HEK293 (cell line): ENCODE measurements around the gene PODN.

ENCODE experiments used
- GFI1B ChIP-seq: fragments of 450-650 bp; formaldehyde crosslinking; IDR thresholded peaks from 2 replicates; pipeline ENCODE4 v1.5.1; 2016; ENCODE audit warnings: missing biosample characterization, missing genetic modification characterization
- PATZ1 ChIP-seq: fragments of 450-650 bp; formaldehyde crosslinking; IDR thresholded peaks from 2 replicates; pipeline ENCODE4 v1.5.1; 2016; ENCODE audit warnings: missing biosample characterization, missing genetic modification characterization
- PBX3 ChIP-seq: sonication (generic); formaldehyde crosslinking; IDR thresholded peaks from 2 replicates; pipeline ENCODE4 v1.8.1; 2022; ENCODE audit warnings: mild to moderate bottlenecking, moderate library complexity, missing genetic modification reagents
- PRDM1 ChIP-seq: fragments of 450-650 bp; formaldehyde crosslinking; IDR thresholded peaks from 2 replicates; pipeline ENCODE4; 2016; ENCODE audit warnings: missing biosample characterization, missing genetic modification characterization
- PRDM10 ChIP-seq: fragments of 450-650 bp; formaldehyde crosslinking; IDR thresholded peaks from 2 replicates; pipeline ENCODE4 v1.5.1; 2016; ENCODE audit warnings: missing biosample characterization, missing genetic modification characterization
- PRDM2 ChIP-seq: fragments of 450-650 bp; formaldehyde crosslinking; IDR thresholded peaks from 2 replicates; pipeline ENCODE4 v1.5.1; 2016; ENCODE audit warnings: missing biosample characterization, missing genetic modification characterization, borderline replicate concordance
- ZBTB1 ChIP-seq: fragments of 450-650 bp; formaldehyde crosslinking; IDR thresholded peaks from 2 replicates; pipeline ENCODE4 v1.5.1; 2016; ENCODE audit warnings: missing biosample characterization, missing genetic modification characterization
- ZBTB48 ChIP-seq: fragments of 450-650 bp; formaldehyde crosslinking; IDR thresholded peaks from 2 replicates; pipeline ENCODE4 v1.5.1; 2016; ENCODE audit warnings: missing biosample characterization, missing genetic modification characterization
- ZBTB8A ChIP-seq: fragments of 450-650 bp; formaldehyde crosslinking; IDR thresholded peaks from 2 replicates; pipeline ENCODE4 v1.5.1; 2016; ENCODE audit warnings: missing biosample characterization, missing genetic modification characterization
- ZNF114 ChIP-seq: fragments of 450-650 bp; formaldehyde crosslinking; IDR thresholded peaks from 2 replicates; pipeline ENCODE4 v1.5.0; 2017; ENCODE audit warnings: missing biosample characterization, missing genetic modification characterization
- ZNF155 ChIP-seq: fragments of 450-650 bp; formaldehyde crosslinking; IDR thresholded peaks from 2 replicates; pipeline ENCODE4 v1.5.1; 2016; ENCODE audit warnings: missing biosample characterization, missing genetic modification characterization
- ZNF223 ChIP-seq: fragments of 450-650 bp; formaldehyde crosslinking; IDR thresholded peaks from 2 replicates; pipeline ENCODE4 v1.5.1; 2016; ENCODE audit warnings: missing biosample characterization, missing genetic modification characterization
- ZNF26 ChIP-seq: fragments of 450-650 bp; formaldehyde crosslinking; IDR thresholded peaks from 2 replicates; pipeline ENCODE4 v1.5.1; 2016; ENCODE audit warnings: missing biosample characterization, missing genetic modification characterization
- ZNF311 ChIP-seq: fragments of 450-650 bp; formaldehyde crosslinking; IDR thresholded peaks from 2 replicates; pipeline ENCODE4 v1.5.1; 2017; ENCODE audit warnings: missing biosample characterization, missing genetic modification characterization, borderline replicate concordance
- ZNF423 ChIP-seq: fragments of 450-650 bp; formaldehyde crosslinking; IDR thresholded peaks from 2 replicates; pipeline ENCODE4 v1.5.1; 2016; ENCODE audit warnings: missing biosample characterization, missing genetic modification characterization
- ZNF571 ChIP-seq: fragments of 450-650 bp; formaldehyde crosslinking; IDR thresholded peaks from 2 replicates; pipeline ENCODE4 v1.5.0; 2017; ENCODE audit warnings: missing biosample characterization, missing genetic modification characterization
- ZNF596 ChIP-seq: fragments of 450-650 bp; IDR thresholded peaks from 2 replicates; pipeline ENCODE4 v1.5.0; 2018; ENCODE audit warnings: missing biosample characterization, mild to moderate bottlenecking, missing genetic modification characterization, moderate library complexity
- ZNF610 ChIP-seq: fragments of 450-650 bp; formaldehyde crosslinking; IDR thresholded peaks from 2 replicates; pipeline ENCODE4 v1.5.1; 2016; ENCODE audit warnings: missing biosample characterization, missing genetic modification characterization, borderline replicate concordance
- ZNF624 ChIP-seq: fragments of 450-650 bp; formaldehyde crosslinking; IDR thresholded peaks from 2 replicates; pipeline ENCODE4 v1.5.1; 2017; ENCODE audit warnings: missing biosample characterization, missing genetic modification characterization
- ZNF76 ChIP-seq: fragments of 450-650 bp; formaldehyde crosslinking; IDR thresholded peaks from 2 replicates; pipeline ENCODE4; 2016; ENCODE audit warnings: low read depth, missing biosample characterization, missing genetic modification characterization, borderline replicate concordance
- ZNF792 ChIP-seq: fragments of 450-650 bp; formaldehyde crosslinking; IDR thresholded peaks from 2 replicates; pipeline ENCODE4 v1.5.1; 2016; ENCODE audit warnings: missing biosample characterization, missing genetic modification characterization
- ZNF843 ChIP-seq: fragments of 450-650 bp; formaldehyde crosslinking; IDR thresholded peaks from 2 replicates; pipeline ENCODE4 v1.5.1; 2016; ENCODE audit warnings: missing biosample characterization, missing genetic modification characterization
- ZSCAN23 ChIP-seq: fragments of 450-650 bp; formaldehyde crosslinking; IDR thresholded peaks from 2 replicates; pipeline ENCODE4 v1.5.1; 2016; ENCODE audit warnings: missing biosample characterization, missing genetic modification characterization

Gene PODN

GRCh38 chr1:53015508-53015860 is 46.5 kb upstream of the PODN start (continued):
- no peak for TF ChIP-seq ZNF571 (tag by site-specific recombination)
- TF ChIP-seq ZNF155 (tag by site-specific recombination) = no peak
- TF ChIP-seq ZBTB8A (tag by site-specific recombination) = no peak
- TF ChIP-seq ZNF76 (tag by site-specific recombination) = no peak
- TF ChIP-seq ZNF792 (tag by site-specific recombination) = no peak
- no peak for TF ChIP-seq ZNF311 (tag by site-specific recombination)
- no peak for TF ChIP-seq ZNF843 (tag by site-specific recombination)
- no peak for TF ChIP-seq ZNF26 (tag by site-specific recombination)
- TF ChIP-seq ZNF610 (tag by site-specific recombination) = no peak
- no peak for TF ChIP-seq ZNF423 (tag by site-specific recombination)
- TF ChIP-seq GFI1B (tag by site-specific recombination) = no peak
- TF ChIP-seq PRDM2 (tag by site-specific recombination) = no peak
- TF ChIP-seq ZBTB1 (tag by site-specific recombination) = no peak
- TF ChIP-seq PBX3 (CRISPR knock-in tag) = no peak
- peak; percentile 38 for TF ChIP-seq PRDM10 (tag by site-specific recombination)
- TF ChIP-seq ZSCAN23 = no peak
- no peak for TF ChIP-seq ZNF223 (tag by site-specific recombination)
- TF ChIP-seq ZNF596 (tag by site-specific recombination) = no peak
- no peak for TF ChIP-seq ZNF624 (tag by site-specific recombination)
- TF ChIP-seq ZBTB48 = 0 out of 2 replicates have a peak, but pooled peaks have one; percentile 7
- no peak for TF ChIP-seq ZNF114 (tag by site-specific recombination)
- TF ChIP-seq PRDM1 = peak; percentile 95
- TF ChIP-seq PATZ1 (tag by site-specific recombination) = peak; percentile 26; the same call in 1 of the 2 replicates
